Measurements from ENCODE around the gene PRKCI.

Gene PRKCI

DNA sequence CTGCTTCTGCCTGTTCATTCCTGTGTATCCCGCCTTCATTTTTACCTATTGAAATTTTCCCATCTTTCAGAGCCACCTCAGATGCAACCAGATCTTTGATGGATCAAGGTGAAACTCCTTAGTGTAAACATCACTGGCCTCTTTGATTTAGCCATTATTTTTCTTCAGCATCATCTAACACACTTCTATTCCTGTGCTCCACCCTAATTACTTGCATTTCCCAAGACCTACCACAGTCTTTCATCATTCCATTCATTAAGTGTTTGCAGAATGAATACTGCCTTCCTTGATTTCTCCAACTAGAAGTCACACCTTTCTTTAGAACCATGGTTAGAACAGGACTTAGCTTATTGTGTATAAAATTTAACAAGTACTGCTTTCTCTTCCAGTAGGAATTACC, 79.8 kb downstream of the PRKCI start:
- TF ChIP-seq, protein P1, sequence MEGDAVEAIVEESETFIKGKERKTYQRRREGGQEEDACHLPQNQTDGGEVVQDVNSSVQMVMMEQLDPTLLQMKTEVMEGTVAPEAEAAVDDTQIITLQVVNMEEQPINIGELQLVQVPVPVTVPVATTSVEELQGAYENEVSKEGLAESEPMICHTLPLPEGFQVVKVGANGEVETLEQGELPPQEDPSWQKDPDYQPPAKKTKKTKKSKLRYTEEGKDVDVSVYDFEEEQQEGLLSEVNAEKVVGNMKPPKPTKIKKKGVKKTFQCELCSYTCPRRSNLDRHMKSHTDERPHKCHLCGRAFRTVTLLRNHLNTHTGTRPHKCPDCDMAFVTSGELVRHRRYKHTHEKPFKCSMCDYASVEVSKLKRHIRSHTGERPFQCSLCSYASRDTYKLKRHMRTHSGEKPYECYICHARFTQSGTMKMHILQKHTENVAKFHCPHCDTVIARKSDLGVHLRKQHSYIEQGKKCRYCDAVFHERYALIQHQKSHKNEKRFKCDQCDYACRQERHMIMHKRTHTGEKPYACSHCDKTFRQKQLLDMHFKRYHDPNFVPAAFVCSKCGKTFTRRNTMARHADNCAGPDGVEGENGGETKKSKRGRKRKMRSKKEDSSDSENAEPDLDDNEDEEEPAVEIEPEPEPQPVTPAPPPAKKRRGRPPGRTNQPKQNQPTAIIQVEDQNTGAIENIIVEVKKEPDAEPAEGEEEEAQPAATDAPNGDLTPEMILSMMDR (IDR thresholded peaks at IDR 0.05), result no peak
- no peak for TF ChIP-seq ZFX (IDR thresholded peaks at IDR 0.05; ENCODE audit: borderline replicate concordance)
- H3K27ac ChIP-seq, result no peak overlapping the region

GRCh38 chr3:170306015-170306414, 83.8 kb downstream of the PRKCI start:
- TF ChIP-seq, protein P1 (IDR thresholded peaks at IDR 0.05), result no peak
- no peak overlapping the region for H3K27ac ChIP-seq

GRCh38 chr3:170307671-170308405, 85.6 kb downstream of the PRKCI start:
- TF ChIP-seq, protein P1 (IDR thresholded peaks at IDR 0.05), result no peak
- no peak for TF ChIP-seq ZFX (IDR thresholded peaks at IDR 0.05; ENCODE audit: borderline replicate concordance)
- no peak overlapping the region for H3K27ac ChIP-seq

GRCh38 chr3:170309046-170309445, 86.8 kb downstream of the PRKCI start:
- TF ChIP-seq, protein P1 (IDR thresholded peaks at IDR 0.05), result no peak
- TF ChIP-seq ZFX (IDR thresholded peaks at IDR 0.05; ENCODE audit: borderline replicate concordance), result no peak
- H3K27ac ChIP-seq, result no peak overlapping the region

- TF ChIP-seq ZFX (IDR thresholded peaks at IDR 0.05; ENCODE audit: borderline replicate concordance), result no peak
- TF ChIP-seq, protein P1 (IDR thresholded peaks at IDR 0.05), result no peak
Observed at GRCh38 chr3:170317954-170318353, 95.7 kb downstream of the PRKCI start.

DNA sequence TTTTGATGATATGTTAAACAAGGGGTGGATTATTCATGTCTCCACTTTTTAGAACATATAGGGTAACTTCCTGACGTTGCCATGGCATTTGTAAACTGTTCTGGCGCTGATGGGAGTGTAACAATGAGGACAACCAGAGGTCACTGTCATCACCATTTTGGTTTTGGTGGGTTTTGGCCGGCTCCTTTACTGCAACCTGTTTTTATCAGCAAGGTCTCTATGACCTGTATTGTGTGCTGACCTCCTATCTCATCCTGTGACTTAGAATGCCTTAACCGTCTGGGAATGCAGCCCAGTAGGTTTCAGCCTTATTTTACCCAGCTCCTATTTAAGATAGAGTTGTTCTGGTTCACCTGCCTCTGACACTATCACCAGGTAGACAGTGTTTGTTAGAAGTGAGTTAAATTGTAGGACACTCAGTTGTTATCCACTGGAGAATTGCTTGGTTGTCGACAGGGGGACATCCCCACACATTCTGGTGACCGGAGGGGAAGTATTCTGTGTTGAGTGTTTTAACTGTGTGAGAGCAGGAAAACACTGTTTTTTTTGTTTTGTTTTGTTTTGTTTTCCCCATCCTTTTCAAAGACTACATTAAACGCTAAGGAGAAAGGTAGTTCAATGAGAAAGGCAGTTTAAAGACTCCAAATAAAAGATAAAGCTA, 98.4 kb downstream of the PRKCI start:
- TF ChIP-seq ZFX (IDR thresholded peaks at IDR 0.05; ENCODE audit: borderline replicate concordance), result no peak
- TF ChIP-seq, protein P1 (IDR thresholded peaks at IDR 0.05), result no peak
- H3K27ac ChIP-seq, result no peak overlapping the region

More at GRCh38 chr3:170317954-170318353, 95.7 kb downstream of the PRKCI start:
- no peak overlapping the region for H3K27ac ChIP-seq
